GM23338 (cell line): Measurements from ENCODE around the gene ICAM5. TPM values are rescaled to one million over a fixed set of nuclear protein-coding genes. Genes with fewer than 3 reads are reported as not detected.

ENCODE experiments used
- ATAC-seq: fragments of 200-7000 bp; cut with Tn5 transposase; 3 replicates; pipeline ENCODE4 v1.9.1; 2020
- DNase-seq: peaks from one replicate; pipeline ENCODE4 v3.0.0-alpha.2; 2015; ENCODE audit warnings: low spot score
- H2AFZ ChIP-seq: fragments of 200-600 bp; sonication (generic); 2 replicates; pipeline ENCODE4 v1.8.0; 2016; ENCODE audit warnings: antibody characterized with exemption, mild to moderate bottlenecking, moderate library complexity
- H3F3A ChIP-seq: fragments of 200-600 bp; sonication (generic); replicated peaks from 2 replicates; pipeline ENCODE4 v1.8.0; 2017; ENCODE audit warnings: antibody characterized with exemption, mixed run types, low read depth
- H3K27ac ChIP-seq: fragments of 200-600 bp; sonication (generic); 2 replicates; pipeline ENCODE4 v1.6.1; 2016; ENCODE audit warnings: low read depth
- H3K27me3 ChIP-seq: fragments of 200-600 bp; sonication (generic); 2 replicates; pipeline ENCODE4 v1.8.0; 2016; ENCODE audit warnings: mild to moderate bottlenecking, mixed run types, moderate library complexity; ENCODE audit not compliant: insufficient read depth
- H3K36me3 ChIP-seq: fragments of 200-600 bp; sonication (generic); 2 replicates; pipeline ENCODE4 v1.8.0; 2016; ENCODE audit warnings: mild to moderate bottlenecking; ENCODE audit not compliant: insufficient read depth
- H3K4me1 ChIP-seq: fragments of 200-600 bp; sonication (generic); 2 replicates; pipeline ENCODE4 v1.8.0; 2016; ENCODE audit warnings: mild to moderate bottlenecking, moderate library complexity; ENCODE audit not compliant: insufficient read depth
- H3K4me2 ChIP-seq: fragments of 200-600 bp; sonication (generic); 2 replicates; pipeline ENCODE4 v1.7.1; 2017; ENCODE audit warnings: mixed run types
- H3K4me3 ChIP-seq: fragments of 200-600 bp; sonication (generic); 2 replicates; pipeline ENCODE4 v1.6.1; 2016; ENCODE audit warnings: mixed run types
- H3K79me2 ChIP-seq: fragments of 200-600 bp; sonication (generic); replicated peaks from 2 replicates; pipeline ENCODE4 v1.8.0; 2017; ENCODE audit warnings: mild to moderate bottlenecking; ENCODE audit not compliant: insufficient read depth
- H3K9me2 ChIP-seq: fragments of 200-600 bp; sonication (generic); 2 replicates; pipeline ENCODE4 v1.8.0; 2017; ENCODE audit not compliant: insufficient read depth
- H4K20me1 ChIP-seq: fragments of 200-600 bp; sonication (generic); replicated peaks from 2 replicates; pipeline ENCODE4 v1.8.0; 2017; ENCODE audit warnings: mild to moderate bottlenecking; ENCODE audit not compliant: insufficient read depth
- H3K27ac Mint-ChIP-seq: 2 replicates; pipeline ENCODE4 v1.8.0; 2020; ENCODE audit warnings: inconsistent platforms, mild to moderate bottlenecking, moderate library complexity, mixed read lengths
- H3K27me3 Mint-ChIP-seq: 3 replicates; pipeline ENCODE4 v1.8.0; 2022; ENCODE audit warnings: low read depth, mild to moderate bottlenecking, moderate library complexity, mixed read lengths, inconsistent platforms; ENCODE audit not compliant: insufficient read depth, poor library complexity
- H3K36me3 Mint-ChIP-seq: 3 replicates; pipeline ENCODE4 v1.8.0; 2021; ENCODE audit warnings: low read depth, mild to moderate bottlenecking, inconsistent platforms, moderate library complexity, mixed read lengths
- H3K4me1 Mint-ChIP-seq: 3 replicates; pipeline ENCODE4 v1.8.0; 2020; ENCODE audit warnings: mild to moderate bottlenecking, inconsistent platforms, mixed read lengths
- H3K4me3 Mint-ChIP-seq: 3 replicates; pipeline ENCODE4 v1.8.0; 2021; ENCODE audit warnings: moderate library complexity, mild to moderate bottlenecking, inconsistent platforms, mixed read lengths
- H3K9me3 Mint-ChIP-seq: 3 replicates; pipeline ENCODE4 v1.8.0; 2020; ENCODE audit warnings: moderate library complexity, mild to moderate bottlenecking, inconsistent platforms, mixed read lengths
- CREB1 ChIP-seq: fragments of 250-450 bp; sonication (Bioruptor Pico); IDR thresholded peaks from 2 replicates; pipeline ENCODE4 v1.5.0; 2020; ENCODE audit warnings: low read depth, mild to moderate bottlenecking, moderate library complexity
- EZH2 ChIP-seq: fragments of 200-600 bp; sonication (generic); IDR thresholded peaks from one replicate; pipeline ENCODE4 v1.8.0; 2017; ENCODE audit warnings: antibody characterized with exemption, mild to moderate bottlenecking, low read depth; ENCODE audit not compliant: unreplicated experiment
- EZH2phosphoT487 ChIP-seq: fragments of 200-600 bp; sonication (generic); IDR thresholded peaks from one replicate; pipeline ENCODE4 v1.8.1; 2018; ENCODE audit warnings: antibody characterized with exemption; ENCODE audit not compliant: unreplicated experiment
- JUNB ChIP-seq: IDR thresholded peaks from one replicate; pipeline ENCODE4 v1.6.1; 2016; ENCODE audit warnings: antibody characterized with exemption; ENCODE audit not compliant: unreplicated experiment
- NANOG ChIP-seq: IDR thresholded peaks from 2 replicates; pipeline ENCODE4 v1.6.1; 2016; ENCODE audit warnings: antibody characterized with exemption, borderline replicate concordance
- STAT1 ChIP-seq: IDR thresholded peaks from one replicate; pipeline ENCODE4 v1.6.1; 2016; ENCODE audit warnings: antibody characterized with exemption; ENCODE audit not compliant: unreplicated experiment
- ZNF114 ChIP-seq: fragments of 250-450 bp; sonication (Bioruptor Pico); IDR thresholded peaks from 2 replicates; pipeline ENCODE4 v1.5.0; 2020; ENCODE audit warnings: mild to moderate bottlenecking, moderate library complexity
- polyA plus RNA-seq: library from polyadenylated mRNA; unstranded; fragments of >200 nt; fragmentation: Nextera tagmentation; extraction: Ambion mirVana; gene quantifications from 2 replicates; pipeline ENCODE4 v1.2.1, GENCODE V29; 2016
- total RNA-seq: library from RNA; depleted of rRNA; stranded (reverse); fragments of >200 nt; shearing (Covaris generic); gene quantifications from 2 replicates; pipeline ENCODE4 v1.2.3, GENCODE V29; 2014
- TF ChIP-seq, protein P1 (sequence below): IDR thresholded peaks from 2 replicates; pipeline ENCODE4 v1.6.1; 2016; ENCODE audit warnings: antibody characterized with exemption
- TF ChIP-seq, protein P2 (sequence below): fragments of 250-450 bp; sonication (Bioruptor Pico); IDR thresholded peaks from 2 replicates; pipeline ENCODE4 v1.5.0; 2020; ENCODE audit warnings: mild to moderate bottlenecking, moderate library complexity
- TF ChIP-seq, protein P3 (sequence below), 2 experiments: fragments of 200-600 bp in 1 of 2; sonication (generic) in 1 of 2; conservative IDR thresholded peaks; 2 replicates each; pipeline versions ENCODE4 v1.5.1 to v1.6.1; 2016 to 2017; ENCODE audit warnings: antibody characterized with exemption in 2 of 2, low read depth in 2 of 2, mild to moderate bottlenecking in 2 of 2, moderate library complexity in 1 of 2

The ICAM5 gene
- total and polyA plus RNA-seq, 2 experiments from 2014 or later: 0.47 to 4.6 TPM

DNA sequence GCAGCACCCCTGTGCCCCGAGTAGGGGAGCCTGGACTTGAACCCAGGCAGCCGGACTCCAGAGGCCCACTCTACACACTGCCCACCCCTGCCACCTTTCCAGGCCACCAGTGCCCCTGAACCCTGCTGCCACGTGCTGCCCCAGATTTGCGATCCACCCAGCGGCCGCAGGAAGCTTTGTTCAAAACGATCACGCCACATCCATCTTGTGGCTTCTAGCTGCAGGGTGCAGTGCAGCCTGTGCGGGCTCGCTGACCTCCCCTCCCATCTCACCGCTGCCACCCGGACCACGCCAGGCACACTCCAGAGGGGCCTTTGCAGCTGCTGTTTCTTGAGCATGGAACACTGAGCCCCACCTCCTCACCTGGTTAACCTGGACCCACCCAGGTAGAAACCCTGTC is 39.8 kb downstream of the ICAM5 start:
- peaks cover 12% of the 10 kb centered on the region for H3K27me3 Mint-ChIP-seq
- Histone ChIP-seq H4K20me1 (peaks cover 23% of the 10 kb centered on the region), H3K27me3 (no peaks in the 10 kb centered on the region), H3K4me2 (no peak overlapping the region), H3K4me1 (peaks cover 13% of the 10 kb centered on the region; the same call in 1 of the 2 replicates), H3F3A (no peaks in the 10 kb centered on the region; the same call in 1 of the 2 replicates), H3K27ac (no peak overlapping the region), H3K9me2 (no peaks in the 10 kb centered on the region), H3K4me3 (no peak overlapping the region), H3K36me3 (peaks cover 19% of the 10 kb centered on the region; the same call in 1 of the 2 replicates), H3K79me2 (peaks cover 33% of the 10 kb centered on the region), H2AFZ (no peak overlapping the region)
- no peaks in the 10 kb centered on the region for H3K9me3 Mint-ChIP-seq
- no peak for TF ChIP-seq NANOG
- TF ChIP-seq STAT1: no peak
- TF ChIP-seq EZH2: no peak
- TF ChIP-seq, protein P1, sequence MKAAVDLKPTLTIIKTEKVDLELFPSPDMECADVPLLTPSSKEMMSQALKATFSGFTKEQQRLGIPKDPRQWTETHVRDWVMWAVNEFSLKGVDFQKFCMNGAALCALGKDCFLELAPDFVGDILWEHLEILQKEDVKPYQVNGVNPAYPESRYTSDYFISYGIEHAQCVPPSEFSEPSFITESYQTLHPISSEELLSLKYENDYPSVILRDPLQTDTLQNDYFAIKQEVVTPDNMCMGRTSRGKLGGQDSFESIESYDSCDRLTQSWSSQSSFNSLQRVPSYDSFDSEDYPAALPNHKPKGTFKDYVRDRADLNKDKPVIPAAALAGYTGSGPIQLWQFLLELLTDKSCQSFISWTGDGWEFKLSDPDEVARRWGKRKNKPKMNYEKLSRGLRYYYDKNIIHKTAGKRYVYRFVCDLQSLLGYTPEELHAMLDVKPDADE: no peak
- TF ChIP-seq CREB1 (CRISPR knock-in tag): no peak
- TF ChIP-seq ZNF114 (CRISPR knock-in tag): no peak
- TF ChIP-seq, protein P2, sequence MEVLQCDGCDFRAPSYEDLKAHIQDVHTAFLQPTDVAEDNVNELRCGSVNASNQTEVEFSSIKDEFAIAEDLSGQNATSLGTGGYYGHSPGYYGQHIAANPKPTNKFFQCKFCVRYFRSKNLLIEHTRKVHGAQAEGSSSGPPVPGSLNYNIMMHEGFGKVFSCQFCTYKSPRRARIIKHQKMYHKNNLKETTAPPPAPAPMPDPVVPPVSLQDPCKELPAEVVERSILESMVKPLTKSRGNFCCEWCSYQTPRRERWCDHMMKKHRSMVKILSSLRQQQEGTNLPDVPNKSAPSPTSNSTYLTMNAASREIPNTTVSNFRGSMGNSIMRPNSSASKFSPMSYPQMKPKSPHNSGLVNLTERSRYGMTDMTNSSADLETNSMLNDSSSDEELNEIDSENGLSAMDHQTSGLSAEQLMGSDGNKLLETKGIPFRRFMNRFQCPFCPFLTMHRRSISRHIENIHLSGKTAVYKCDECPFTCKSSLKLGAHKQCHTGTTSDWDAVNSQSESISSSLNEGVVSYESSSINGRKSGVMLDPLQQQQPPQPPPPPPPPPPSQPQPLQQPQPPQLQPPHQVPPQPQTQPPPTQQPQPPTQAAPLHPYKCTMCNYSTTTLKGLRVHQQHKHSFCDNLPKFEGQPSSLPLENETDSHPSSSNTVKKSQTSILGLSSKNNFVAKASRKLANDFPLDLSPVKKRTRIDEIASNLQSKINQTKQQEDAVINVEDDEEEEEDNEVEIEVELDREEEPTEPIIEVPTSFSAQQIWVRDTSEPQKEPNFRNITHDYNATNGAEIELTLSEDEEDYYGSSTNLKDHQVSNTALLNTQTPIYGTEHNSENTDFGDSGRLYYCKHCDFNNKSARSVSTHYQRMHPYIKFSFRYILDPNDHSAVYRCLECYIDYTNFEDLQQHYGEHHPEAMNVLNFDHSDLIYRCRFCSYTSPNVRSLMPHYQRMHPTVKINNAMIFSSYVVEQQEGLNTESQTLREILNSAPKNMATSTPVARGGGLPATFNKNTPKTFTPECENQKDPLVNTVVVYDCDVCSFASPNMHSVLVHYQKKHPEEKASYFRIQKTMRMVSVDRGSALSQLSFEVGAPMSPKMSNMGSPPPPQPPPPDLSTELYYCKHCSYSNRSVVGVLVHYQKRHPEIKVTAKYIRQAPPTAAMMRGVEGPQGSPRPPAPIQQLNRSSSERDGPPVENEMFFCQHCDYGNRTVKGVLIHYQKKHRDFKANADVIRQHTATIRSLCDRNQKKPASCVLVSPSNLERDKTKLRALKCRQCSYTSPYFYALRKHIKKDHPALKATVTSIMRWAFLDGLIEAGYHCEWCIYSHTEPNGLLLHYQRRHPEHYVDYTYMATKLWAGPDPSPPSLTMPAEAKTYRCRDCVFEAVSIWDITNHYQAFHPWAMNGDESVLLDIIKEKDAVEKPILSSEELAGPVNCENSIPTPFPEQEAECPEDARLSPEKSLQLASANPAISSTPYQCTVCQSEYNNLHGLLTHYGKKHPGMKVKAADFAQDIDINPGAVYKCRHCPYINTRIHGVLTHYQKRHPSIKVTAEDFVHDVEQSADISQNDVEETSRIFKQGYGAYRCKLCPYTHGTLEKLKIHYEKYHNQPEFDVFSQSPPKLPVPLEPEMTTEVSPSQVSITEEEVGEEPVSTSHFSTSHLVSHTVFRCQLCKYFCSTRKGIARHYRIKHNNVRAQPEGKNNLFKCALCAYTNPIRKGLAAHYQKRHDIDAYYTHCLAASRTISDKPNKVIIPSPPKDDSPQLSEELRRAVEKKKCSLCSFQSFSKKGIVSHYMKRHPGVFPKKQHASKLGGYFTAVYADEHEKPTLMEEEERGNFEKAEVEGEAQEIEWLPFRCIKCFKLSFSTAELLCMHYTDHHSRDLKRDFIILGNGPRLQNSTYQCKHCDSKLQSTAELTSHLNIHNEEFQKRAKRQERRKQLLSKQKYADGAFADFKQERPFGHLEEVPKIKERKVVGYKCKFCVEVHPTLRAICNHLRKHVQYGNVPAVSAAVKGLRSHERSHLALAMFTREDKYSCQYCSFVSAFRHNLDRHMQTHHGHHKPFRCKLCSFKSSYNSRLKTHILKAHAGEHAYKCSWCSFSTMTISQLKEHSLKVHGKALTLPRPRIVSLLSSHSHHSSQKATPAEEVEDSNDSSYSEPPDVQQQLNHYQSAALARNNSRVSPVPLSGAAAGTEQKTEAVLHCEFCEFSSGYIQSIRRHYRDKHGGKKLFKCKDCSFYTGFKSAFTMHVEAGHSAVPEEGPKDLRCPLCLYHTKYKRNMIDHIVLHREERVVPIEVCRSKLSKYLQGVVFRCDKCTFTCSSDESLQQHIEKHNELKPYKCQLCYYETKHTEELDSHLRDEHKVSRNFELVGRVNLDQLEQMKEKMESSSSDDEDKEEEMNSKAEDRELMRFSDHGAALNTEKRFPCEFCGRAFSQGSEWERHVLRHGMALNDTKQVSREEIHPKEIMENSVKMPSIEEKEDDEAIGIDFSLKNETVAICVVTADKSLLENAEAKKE: no peak
- TF ChIP-seq, protein P3, sequence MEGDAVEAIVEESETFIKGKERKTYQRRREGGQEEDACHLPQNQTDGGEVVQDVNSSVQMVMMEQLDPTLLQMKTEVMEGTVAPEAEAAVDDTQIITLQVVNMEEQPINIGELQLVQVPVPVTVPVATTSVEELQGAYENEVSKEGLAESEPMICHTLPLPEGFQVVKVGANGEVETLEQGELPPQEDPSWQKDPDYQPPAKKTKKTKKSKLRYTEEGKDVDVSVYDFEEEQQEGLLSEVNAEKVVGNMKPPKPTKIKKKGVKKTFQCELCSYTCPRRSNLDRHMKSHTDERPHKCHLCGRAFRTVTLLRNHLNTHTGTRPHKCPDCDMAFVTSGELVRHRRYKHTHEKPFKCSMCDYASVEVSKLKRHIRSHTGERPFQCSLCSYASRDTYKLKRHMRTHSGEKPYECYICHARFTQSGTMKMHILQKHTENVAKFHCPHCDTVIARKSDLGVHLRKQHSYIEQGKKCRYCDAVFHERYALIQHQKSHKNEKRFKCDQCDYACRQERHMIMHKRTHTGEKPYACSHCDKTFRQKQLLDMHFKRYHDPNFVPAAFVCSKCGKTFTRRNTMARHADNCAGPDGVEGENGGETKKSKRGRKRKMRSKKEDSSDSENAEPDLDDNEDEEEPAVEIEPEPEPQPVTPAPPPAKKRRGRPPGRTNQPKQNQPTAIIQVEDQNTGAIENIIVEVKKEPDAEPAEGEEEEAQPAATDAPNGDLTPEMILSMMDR (conservative IDR thresholded peaks at IDR 0.05; ENCODE audit: low read depth in 2 of 2): no peak
- TF ChIP-seq JUNB: no peak
- TF ChIP-seq EZH2phosphoT487: no peak
- H3K27ac Mint-ChIP-seq: no peak overlapping the region
- ATAC-seq: no peak
- peaks cover 54% of the 10 kb centered on the region for H3K36me3 Mint-ChIP-seq
- no peak for DNase-seq
- H3K4me1 Mint-ChIP-seq: peaks cover 10% of the 10 kb centered on the region
- no peak overlapping the region for H3K4me3 Mint-ChIP-seq
